ENCODE measurements around the gene TMEM87A. TPM values are rescaled to one million over a fixed set of nuclear protein-coding genes. Genes with fewer than 3 reads are reported as not detected.
"Not testable (repeated sequence)": the region's sequence is repeated elsewhere in the genome, so short reads cannot be mapped to it uniquely, and the experiment has no call there.

The TMEM87A gene, protein sequence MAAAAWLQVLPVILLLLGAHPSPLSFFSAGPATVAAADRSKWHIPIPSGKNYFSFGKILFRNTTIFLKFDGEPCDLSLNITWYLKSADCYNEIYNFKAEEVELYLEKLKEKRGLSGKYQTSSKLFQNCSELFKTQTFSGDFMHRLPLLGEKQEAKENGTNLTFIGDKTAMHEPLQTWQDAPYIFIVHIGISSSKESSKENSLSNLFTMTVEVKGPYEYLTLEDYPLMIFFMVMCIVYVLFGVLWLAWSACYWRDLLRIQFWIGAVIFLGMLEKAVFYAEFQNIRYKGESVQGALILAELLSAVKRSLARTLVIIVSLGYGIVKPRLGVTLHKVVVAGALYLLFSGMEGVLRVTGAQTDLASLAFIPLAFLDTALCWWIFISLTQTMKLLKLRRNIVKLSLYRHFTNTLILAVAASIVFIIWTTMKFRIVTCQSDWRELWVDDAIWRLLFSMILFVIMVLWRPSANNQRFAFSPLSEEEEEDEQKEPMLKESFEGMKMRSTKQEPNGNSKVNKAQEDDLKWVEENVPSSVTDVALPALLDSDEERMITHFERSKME
- total RNA-seq = 10 to 100 TPM; 31.4 to 36.6 TPM

DNA sequence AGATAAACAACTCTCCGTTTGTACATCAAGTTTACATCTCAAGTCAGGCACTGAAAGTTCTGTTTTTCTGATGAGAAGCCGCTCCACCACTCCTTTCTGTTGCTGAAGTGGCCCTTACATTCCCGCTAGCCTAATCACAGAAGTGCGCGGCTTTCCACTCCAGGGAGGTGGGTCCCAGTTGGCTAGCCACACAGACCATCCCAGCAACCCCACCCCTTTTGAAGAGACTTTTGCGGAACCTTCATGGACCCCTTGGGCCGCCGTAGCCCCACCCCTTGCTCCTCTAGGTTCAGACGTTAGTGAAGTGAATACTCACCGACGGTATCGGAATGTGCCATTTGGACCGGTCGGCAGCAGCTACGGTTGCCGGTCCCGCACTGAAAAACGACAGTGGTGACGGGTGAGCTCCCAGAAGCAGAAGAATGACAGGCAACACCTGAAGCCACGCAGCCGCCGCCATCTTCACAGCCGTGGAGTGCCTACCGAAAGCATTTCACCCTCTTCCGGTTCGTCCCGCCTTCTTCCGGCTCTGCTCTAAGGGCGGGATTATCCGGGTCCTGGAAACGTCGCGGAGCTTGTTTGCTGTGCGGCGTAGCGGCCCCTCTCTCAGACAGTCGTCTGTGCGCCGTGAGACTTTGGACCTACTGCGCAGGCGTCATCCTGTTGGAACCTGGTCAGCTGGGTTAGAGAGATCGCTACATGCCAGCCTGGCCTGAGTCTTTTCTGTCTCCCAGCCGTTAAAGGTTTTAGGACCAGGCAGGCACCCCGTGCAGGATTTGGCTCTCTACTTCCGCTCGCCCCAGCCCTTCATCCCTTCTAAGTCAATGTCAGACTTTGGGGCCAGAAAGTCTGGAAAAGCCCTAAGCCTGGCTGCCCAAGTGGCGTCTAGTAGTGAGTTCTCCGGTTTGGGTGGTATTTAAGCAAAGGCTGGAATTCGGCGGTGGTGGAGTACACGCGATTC lies at the start of gene TMEM87A, which contains the start of gene GANC:
Gene TMEM87A (minus strand): TSS at position 495 of the 961 bp plus-strand sequence. CDS start 35 bp downstream, at position 460.
Gene GANC (plus strand): TSS at position 263 of the 961 bp plus-strand sequence. CDS start 1,281 bp downstream, outside the sequence.
- peak; percentile 97 to 99 (median 98) for DNase-seq
- TF ChIP-seq POLR2A (IDR thresholded peaks at IDR 0.05) = peak; percentile 76 to 94 (median 93)
- TF ChIP-seq, protein P1, sequence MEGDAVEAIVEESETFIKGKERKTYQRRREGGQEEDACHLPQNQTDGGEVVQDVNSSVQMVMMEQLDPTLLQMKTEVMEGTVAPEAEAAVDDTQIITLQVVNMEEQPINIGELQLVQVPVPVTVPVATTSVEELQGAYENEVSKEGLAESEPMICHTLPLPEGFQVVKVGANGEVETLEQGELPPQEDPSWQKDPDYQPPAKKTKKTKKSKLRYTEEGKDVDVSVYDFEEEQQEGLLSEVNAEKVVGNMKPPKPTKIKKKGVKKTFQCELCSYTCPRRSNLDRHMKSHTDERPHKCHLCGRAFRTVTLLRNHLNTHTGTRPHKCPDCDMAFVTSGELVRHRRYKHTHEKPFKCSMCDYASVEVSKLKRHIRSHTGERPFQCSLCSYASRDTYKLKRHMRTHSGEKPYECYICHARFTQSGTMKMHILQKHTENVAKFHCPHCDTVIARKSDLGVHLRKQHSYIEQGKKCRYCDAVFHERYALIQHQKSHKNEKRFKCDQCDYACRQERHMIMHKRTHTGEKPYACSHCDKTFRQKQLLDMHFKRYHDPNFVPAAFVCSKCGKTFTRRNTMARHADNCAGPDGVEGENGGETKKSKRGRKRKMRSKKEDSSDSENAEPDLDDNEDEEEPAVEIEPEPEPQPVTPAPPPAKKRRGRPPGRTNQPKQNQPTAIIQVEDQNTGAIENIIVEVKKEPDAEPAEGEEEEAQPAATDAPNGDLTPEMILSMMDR (IDR thresholded peaks at IDR 0.05) = peak in 1 of 7 experiments; percentile 10
- no peaks in the 10 kb centered on the region for H3K9me3 ChIP-seq
- no peaks in the 10 kb centered on the region for H3K36me3 ChIP-seq (replicated peaks in 1 of 2; ENCODE audit: insufficient read depth in 1 of 2, low read depth in 2 of 2)
- peaks cover 50% of the 10 kb centered on the region for H3K4me1 ChIP-seq
- ATAC-seq = peak; percentile 96
- peak within 1 kb of the TSS; percentile 44 to 58 for H3K4me3 ChIP-seq
- intact Hi-C loops (cut with DNase I) = no loop called here
- WGBS, 2 donors = 0% methylated on average over 5 to 52 of the region's 52 CpGs
- peak within 1 kb of the TSS; percentile 94 to 98 (median 96) for H3K27ac ChIP-seq
- no peaks in the 10 kb centered on the region for H3K27me3 ChIP-seq

DNA sequence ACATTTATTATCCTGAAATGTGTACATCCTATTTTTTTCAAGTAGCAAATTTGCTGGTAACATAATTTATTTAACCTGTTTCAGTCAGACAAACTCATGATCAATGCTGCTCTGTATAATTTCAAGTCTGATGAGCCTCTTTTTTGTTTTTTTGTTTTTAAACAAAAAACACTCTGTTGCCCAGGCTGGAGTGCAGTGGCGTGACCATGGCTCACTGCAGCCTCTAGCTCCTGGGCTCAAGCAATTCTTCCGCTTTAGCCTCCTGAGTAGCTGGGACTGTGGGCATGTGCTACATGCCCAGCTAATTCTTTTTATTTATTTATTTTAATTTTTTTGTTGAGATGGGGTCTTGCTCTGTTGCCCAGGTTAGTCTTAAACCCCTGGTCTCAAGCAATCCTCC lies 46.0 kb upstream of the TMEM87A start:
- H3K4me1 ChIP-seq = no peaks in the 10 kb centered on the region
- no peak overlapping the region for H3K27ac ChIP-seq
- 94 to 98% methylated on average over 2 of the region's 2 CpGs for WGBS, 2 donors
- ATAC-seq (no peak), DNase-seq (no peak)
- no peaks in the 10 kb centered on the region for H3K27me3 ChIP-seq
- intact Hi-C loops (cut with DNase I) = no loop called here
- no peak overlapping the region for H3K4me3 ChIP-seq
- no peaks in the 10 kb centered on the region for H3K9me3 ChIP-seq
- TF ChIP-seq, protein P1 (IDR thresholded peaks at IDR 0.05) = no peak
- no peak for TF ChIP-seq POLR2A (IDR thresholded peaks at IDR 0.05)
- no peaks in the 10 kb centered on the region for H3K36me3 ChIP-seq (replicated peaks in 1 of 2; ENCODE audit: insufficient read depth in 1 of 2, low read depth in 2 of 2)

DNA sequence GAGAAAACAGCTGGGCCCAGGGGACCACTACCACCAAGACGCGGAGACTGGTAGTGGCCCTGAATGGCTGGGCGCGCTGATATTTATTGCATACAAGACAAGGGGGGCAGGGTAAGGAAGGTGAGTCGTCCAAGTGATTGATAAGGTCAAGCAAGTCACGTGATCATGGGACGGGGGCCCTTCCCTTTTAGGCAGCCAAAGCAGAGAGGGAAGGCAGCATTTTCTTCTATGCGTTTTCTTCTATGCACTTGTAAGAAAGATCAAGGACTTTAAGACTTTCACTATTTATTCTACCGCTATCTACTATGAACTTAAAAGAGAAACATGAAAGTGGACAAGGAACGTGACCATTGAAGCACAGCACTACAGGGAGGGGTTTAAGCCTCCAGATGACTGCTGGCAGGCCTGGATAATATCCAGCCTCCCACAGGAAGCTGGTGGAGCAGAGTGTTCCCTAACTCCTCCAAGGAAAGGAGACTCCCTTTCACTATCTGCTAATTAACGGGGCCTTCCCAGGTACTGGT lies 43.1 kb upstream of the TMEM87A start:
- H3K4me1 ChIP-seq; H3K9me3 ChIP-seq; H3K36me3 ChIP-seq (replicated peaks in 1 of 2; ENCODE audit: insufficient read depth in 1 of 2, low read depth in 2 of 2); H3K4me3 ChIP-seq; H3K27ac ChIP-seq; intact Hi-C loops (cut with DNase I); ATAC-seq; DNase-seq; H3K27me3 ChIP-seq: not testable (repeated sequence)
- 69 to 71% methylated on average over 11 of the region's 11 CpGs for WGBS, 2 donors

DNA sequence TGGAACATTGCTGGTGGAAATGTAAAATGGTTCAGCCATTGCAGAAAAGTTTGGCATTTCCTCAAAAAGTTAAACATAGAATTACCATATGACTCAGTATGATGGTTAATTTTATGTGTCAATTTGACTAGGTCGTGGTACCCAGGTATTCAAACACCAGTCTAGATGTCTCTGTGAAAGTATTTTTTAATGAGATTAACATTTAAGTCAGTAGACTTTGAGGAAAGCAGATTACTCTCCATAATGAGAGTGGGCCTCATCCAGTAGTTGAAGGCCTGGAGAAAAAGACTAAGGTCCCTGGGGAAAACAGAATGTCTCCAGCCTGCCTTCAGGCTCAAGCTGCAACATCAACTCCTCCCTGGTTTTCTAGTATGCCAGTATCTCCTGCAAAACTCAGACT lies 42.3 kb upstream of the TMEM87A start:
- Histone ChIP-seq H3K36me3 (replicated peaks in 1 of 2; ENCODE audit: insufficient read depth in 1 of 2, low read depth in 2 of 2) (no peaks in the 10 kb centered on the region), H3K27ac (no peak overlapping the region), H3K9me3 (no peaks in the 10 kb centered on the region), H3K27me3 (no peaks in the 10 kb centered on the region), H3K4me1 (no peaks in the 10 kb centered on the region), H3K4me3 (no peak overlapping the region)
- no peak for TF ChIP-seq POLR2A (IDR thresholded peaks at IDR 0.05)
- TF ChIP-seq, protein P1 (IDR thresholded peaks at IDR 0.05) = no peak
- DNase-seq (no peak), ATAC-seq (no peak)
- intact Hi-C loops (cut with DNase I) = no loop called here
- 63 to 83% methylated on average over 1 of the region's 1 CpG for WGBS, 2 donors

Data from body of pancreas (tissue), 4 donors.